Mesendoderm (in vitro differentiated cells): ENCODE data around the gene HAO2.

Experiments
- DNase-seq: peaks from one replicate; pipeline ENCODE4 v3.0.0; 2013
- H2AK5ac ChIP-seq: 2 replicates; pipeline ENCODE4 v1.6.1; 2013; ENCODE audit warnings: low read length, inconsistent platforms
- H2BK120ac ChIP-seq: 2 replicates; pipeline ENCODE4 v1.6.1; 2013; ENCODE audit warnings: low read depth, mild to moderate bottlenecking, low read length, moderate library complexity, mixed read lengths
- H2BK15ac ChIP-seq: replicated peaks from 2 replicates; pipeline ENCODE4 v1.6.1; 2013; ENCODE audit warnings: low read depth, mild to moderate bottlenecking, moderate library complexity
- H2BK5ac ChIP-seq: 2 replicates; pipeline ENCODE4 v1.6.1; 2013; ENCODE audit warnings: low read length, inconsistent platforms
- H3K18ac ChIP-seq: 2 replicates; pipeline ENCODE4 v1.6.1; 2013; ENCODE audit warnings: mild to moderate bottlenecking, low read length, mixed read lengths
- H3K23ac ChIP-seq: one replicate; pipeline ENCODE4 v1.6.1; 2013; ENCODE audit warnings: low read length
- H3K27ac ChIP-seq: 2 replicates; pipeline ENCODE4 v1.5.1; 2013; ENCODE audit warnings: low read depth, mild to moderate bottlenecking, inconsistent platforms, low read length, moderate library complexity
- H3K27me3 ChIP-seq: 2 replicates; pipeline ENCODE4 v1.6.1; 2013; ENCODE audit warnings: low read length, control low read depth, mild to moderate bottlenecking, inconsistent platforms; ENCODE audit not compliant: insufficient read depth, poor library complexity
- H3K36me3 ChIP-seq: 2 replicates; pipeline ENCODE4 v1.6.1; 2013; ENCODE audit warnings: low read length, inconsistent platforms; ENCODE audit not compliant: control insufficient read depth, insufficient read depth
- H3K4ac ChIP-seq: one replicate; pipeline ENCODE4 v1.6.1; 2013; ENCODE audit warnings: low read depth, mild to moderate bottlenecking, low read length, moderate library complexity
- H3K4me1 ChIP-seq: 2 replicates; pipeline ENCODE4 v1.6.1; 2013; ENCODE audit warnings: low read depth, low read length, inconsistent platforms; ENCODE audit not compliant: control insufficient read depth
- H3K4me2 ChIP-seq: 2 replicates; pipeline ENCODE4 v1.6.1; 2013; ENCODE audit warnings: low read length
- H3K4me3 ChIP-seq: 2 replicates; pipeline ENCODE4 v1.5.1; 2013; ENCODE audit warnings: mild to moderate bottlenecking, low read length
- H3K56ac ChIP-seq: one replicate; pipeline ENCODE4 v1.6.1; 2013; ENCODE audit warnings: low read length
- H3K79me1 ChIP-seq: 2 replicates; pipeline ENCODE4 v1.6.1; 2013; ENCODE audit warnings: low read length, inconsistent platforms
- H3K79me2 ChIP-seq: 2 replicates; pipeline ENCODE4 v1.6.1; 2013; ENCODE audit warnings: mild to moderate bottlenecking, low read length; ENCODE audit not compliant: control insufficient read depth, insufficient read depth
- H3K9ac ChIP-seq: 2 replicates; pipeline ENCODE4 v1.6.1; 2013; ENCODE audit warnings: low read length, inconsistent platforms
- H4K5ac ChIP-seq: one replicate; pipeline ENCODE4 v1.6.1; 2013; ENCODE audit warnings: low read length
- H4K8ac ChIP-seq: one replicate; pipeline ENCODE4 v1.6.1; 2013; ENCODE audit warnings: low read depth, mild to moderate bottlenecking, control low read depth, low read length, moderate library complexity
- WGBS: extraction: QIAGEN DNeasy Blood & Tissue Kit; methylation state at CpG from one replicate; pipeline ENCODE4 v1.1.7; 2013; ENCODE audit warnings: low lambda C conversion rate, missing lambda C conversion rate; ENCODE audit not compliant: insufficient coverage; ENCODE audit errors: extremely low coverage; 5-methylcytosine and 5-hydroxymethylcytosine counted together

HAO2 gene

GRCh38 chr1:119326251-119326650 lies 42.3 kb upstream of the HAO2 start:
- Histone ChIP-seq H2AK5ac (no peak overlapping the region), H2BK15ac (no peak overlapping the region), H4K8ac (no peak overlapping the region), H2BK120ac (no peak overlapping the region), H3K27me3 (no peaks in the 10 kb centered on the region), H3K4me3 (no peak overlapping the region), H3K4me2 (no peak overlapping the region), H3K9ac (no peak overlapping the region), H4K5ac (no peak overlapping the region), H3K27ac (peak overlapping the region; percentile 16), H3K36me3 (no peaks in the 10 kb centered on the region), H3K79me1 (no peaks in the 10 kb centered on the region), H3K4ac (no peak overlapping the region), H3K4me1 (peaks cover 14% of the 10 kb centered on the region), H3K18ac (no peak overlapping the region), H3K56ac (peak overlapping the region; percentile 39), H3K23ac (no peak overlapping the region), H2BK5ac (no peak overlapping the region), H3K79me2 (no peaks in the 10 kb centered on the region)
- WGBS: no CpG with 5 or more reads among the region's 7 CpGs
- DNase-seq: no peak

GRCh38 chr1:119327094-119327449 lies 41.5 kb upstream of the HAO2 start:
- no peak overlapping the region for H3K4ac ChIP-seq
- H3K4me3 ChIP-seq: no peak overlapping the region

GRCh38 chr1:119327450-119328155 lies 41.0 kb upstream of the HAO2 start:
- peak; percentile 78 for DNase-seq
- no peak overlapping the region for H4K5ac ChIP-seq
- no peaks in the 10 kb centered on the region for H3K79me2 ChIP-seq

More at GRCh38 chr1:119327094-119327449, 41.5 kb upstream of the HAO2 start:
- Histone ChIP-seq H3K27ac (peak overlapping the region; percentile 16), H3K56ac (peak overlapping the region; percentile 65), H3K79me1 (no peaks in the 10 kb centered on the region), H3K23ac (no peak overlapping the region), H3K36me3 (no peaks in the 10 kb centered on the region), H3K27me3 (no peaks in the 10 kb centered on the region), H3K18ac (peak overlapping the region; percentile 61), H4K8ac (no peak overlapping the region), H3K4me1 (peaks cover 16% of the 10 kb centered on the region), H2BK5ac (peak overlapping the region; percentile 3), H4K5ac (no peak overlapping the region), H2BK120ac (no peak overlapping the region), H3K79me2 (no peaks in the 10 kb centered on the region), H3K9ac (peak overlapping the region; percentile 51), H3K4me2 (peak overlapping the region; percentile 51), H2AK5ac (no peak overlapping the region), H2BK15ac (no peak overlapping the region)
- DNase-seq: peak; percentile 86
- WGBS: no CpG with 5 or more reads among the region's 18 CpGs

GRCh38 chr1:119329541-119330461 lies 38.8 kb upstream of the HAO2 start:
- Histone ChIP-seq H3K56ac (no peak overlapping the region), H3K18ac (no peak overlapping the region), H2BK15ac (no peak overlapping the region), H3K27ac (no peak overlapping the region), H3K4me1 (peaks cover 18% of the 10 kb centered on the region), H3K23ac (no peak overlapping the region), H3K4ac (no peak overlapping the region), H4K8ac (no peak overlapping the region), H2AK5ac (no peak overlapping the region), H3K9ac (no peak overlapping the region), H2BK5ac (no peak overlapping the region), H4K5ac (no peak overlapping the region), H3K27me3 (no peaks in the 10 kb centered on the region), H3K79me1 (no peaks in the 10 kb centered on the region), H3K4me2 (no peak overlapping the region), H2BK120ac (no peak overlapping the region), H3K4me3 (no peak overlapping the region), H3K79me2 (no peaks in the 10 kb centered on the region), H3K36me3 (no peaks in the 10 kb centered on the region)
- no peak for DNase-seq
- WGBS: no CpG with 5 or more reads among the region's 8 CpGs

More at GRCh38 chr1:119327450-119328155, 41.0 kb upstream of the HAO2 start:
- peaks cover 18% of the 10 kb centered on the region for H3K4me1 ChIP-seq
- no peak overlapping the region for H2BK120ac ChIP-seq
- H2AK5ac ChIP-seq: no peak overlapping the region
- no peak overlapping the region for H2BK15ac ChIP-seq
- no peak overlapping the region for H3K23ac ChIP-seq
- no peaks in the 10 kb centered on the region for H3K79me1 ChIP-seq
- no peak overlapping the region for H4K8ac ChIP-seq
- peak overlapping the region; percentile 18 for H3K18ac ChIP-seq
- no CpG with 5 or more reads among the region's 34 CpGs for WGBS
- peak overlapping the region; percentile 20 for H3K27ac ChIP-seq
- peak overlapping the region; percentile 31 for H3K9ac ChIP-seq
- H3K4me2 ChIP-seq: peak overlapping the region; percentile 21
- H3K56ac ChIP-seq: peak overlapping the region; percentile 70
- no peaks in the 10 kb centered on the region for H3K27me3 ChIP-seq
- no peaks in the 10 kb centered on the region for H3K36me3 ChIP-seq
- H3K4ac ChIP-seq: no peak overlapping the region
- peak overlapping the region; percentile 5 for H3K4me3 ChIP-seq
- H2BK5ac ChIP-seq: no peak overlapping the region

- Histone ChIP-seq H3K4me2 (no peak overlapping the region), H2AK5ac (no peak overlapping the region)
- no CpG with 5 or more reads among the region's 6 CpGs for WGBS
These were observed 38.0 kb upstream of the HAO2 start for GRCh38 chr1:119330466-119331189.

More at GRCh38 chr1:119330466-119331189, 38.0 kb upstream of the HAO2 start:
- Histone ChIP-seq H3K36me3 (no peaks in the 10 kb centered on the region), H3K18ac (no peak overlapping the region), H3K4me1 (peaks cover 18% of the 10 kb centered on the region), H4K5ac (no peak overlapping the region), H3K56ac (no peak overlapping the region), H3K27ac (no peak overlapping the region), H3K79me2 (no peaks in the 10 kb centered on the region), H3K9ac (no peak overlapping the region), H2BK5ac (no peak overlapping the region), H3K79me1 (no peaks in the 10 kb centered on the region), H3K27me3 (no peaks in the 10 kb centered on the region), H4K8ac (no peak overlapping the region), H2BK15ac (no peak overlapping the region), H3K4ac (no peak overlapping the region), H3K23ac (no peak overlapping the region), H3K4me3 (no peak overlapping the region), H2BK120ac (no peak overlapping the region)
- no peak for DNase-seq
